ENCODE data around the gene ELMO1.

DNA sequence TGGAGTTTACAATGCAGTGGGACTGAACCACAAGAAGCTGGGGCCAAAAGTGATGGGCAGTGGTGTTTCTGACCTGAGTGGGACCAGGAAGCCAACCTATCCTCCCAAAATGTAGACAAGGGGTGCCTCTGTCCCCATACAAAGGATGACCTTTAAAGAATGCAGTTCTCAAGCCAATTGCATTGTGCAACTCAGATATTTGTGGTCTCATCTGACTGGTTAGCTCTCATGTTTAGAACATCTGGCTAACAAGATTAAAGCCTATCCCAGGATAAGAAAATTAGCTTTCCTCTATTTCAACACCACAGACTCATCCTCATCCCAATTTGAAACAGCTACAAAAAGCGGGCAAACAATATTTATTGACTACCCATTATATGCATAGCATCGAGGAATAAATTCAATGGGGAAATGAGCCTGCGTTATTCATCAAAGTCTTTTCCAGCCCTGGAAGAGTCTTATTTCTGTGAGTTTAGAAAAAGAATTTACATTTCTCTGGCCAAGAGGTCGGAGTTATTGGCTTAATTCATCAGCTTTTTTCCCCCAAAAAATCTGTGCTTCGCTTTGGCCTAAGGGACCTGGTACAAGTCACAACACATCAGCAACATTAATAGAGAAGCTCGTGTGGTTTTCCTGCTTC, 26.7 kb downstream of the ELMO1 start:
- TF ChIP-seq, protein P1, sequence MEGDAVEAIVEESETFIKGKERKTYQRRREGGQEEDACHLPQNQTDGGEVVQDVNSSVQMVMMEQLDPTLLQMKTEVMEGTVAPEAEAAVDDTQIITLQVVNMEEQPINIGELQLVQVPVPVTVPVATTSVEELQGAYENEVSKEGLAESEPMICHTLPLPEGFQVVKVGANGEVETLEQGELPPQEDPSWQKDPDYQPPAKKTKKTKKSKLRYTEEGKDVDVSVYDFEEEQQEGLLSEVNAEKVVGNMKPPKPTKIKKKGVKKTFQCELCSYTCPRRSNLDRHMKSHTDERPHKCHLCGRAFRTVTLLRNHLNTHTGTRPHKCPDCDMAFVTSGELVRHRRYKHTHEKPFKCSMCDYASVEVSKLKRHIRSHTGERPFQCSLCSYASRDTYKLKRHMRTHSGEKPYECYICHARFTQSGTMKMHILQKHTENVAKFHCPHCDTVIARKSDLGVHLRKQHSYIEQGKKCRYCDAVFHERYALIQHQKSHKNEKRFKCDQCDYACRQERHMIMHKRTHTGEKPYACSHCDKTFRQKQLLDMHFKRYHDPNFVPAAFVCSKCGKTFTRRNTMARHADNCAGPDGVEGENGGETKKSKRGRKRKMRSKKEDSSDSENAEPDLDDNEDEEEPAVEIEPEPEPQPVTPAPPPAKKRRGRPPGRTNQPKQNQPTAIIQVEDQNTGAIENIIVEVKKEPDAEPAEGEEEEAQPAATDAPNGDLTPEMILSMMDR (conservative IDR thresholded peaks at IDR 0.05; ENCODE audit: low read depth, low read length) = no peak
- TF ChIP-seq EZH2phosphoT487 (IDR thresholded peaks at IDR 0.05; ENCODE audit: borderline replicate concordance, low read length) = no peak
- TF ChIP-seq EZH2 (IDR thresholded peaks at IDR 0.05; ENCODE audit: low read length, unreplicated experiment) = no peak
